Fibroblast of peridontal ligament (primary cell): ENCODE measurements around the gene HELZ2.
"Not testable (repeated sequence)": the region's sequence is repeated elsewhere in the genome, so short reads cannot be mapped to it uniquely, and the experiment has no call there.

Experiments used
- DNase-seq: peaks from one replicate; pipeline ENCODE4 v3.0.0-alpha.2; 2010; ENCODE audit errors: extremely low read depth

Gene HELZ2, protein sequence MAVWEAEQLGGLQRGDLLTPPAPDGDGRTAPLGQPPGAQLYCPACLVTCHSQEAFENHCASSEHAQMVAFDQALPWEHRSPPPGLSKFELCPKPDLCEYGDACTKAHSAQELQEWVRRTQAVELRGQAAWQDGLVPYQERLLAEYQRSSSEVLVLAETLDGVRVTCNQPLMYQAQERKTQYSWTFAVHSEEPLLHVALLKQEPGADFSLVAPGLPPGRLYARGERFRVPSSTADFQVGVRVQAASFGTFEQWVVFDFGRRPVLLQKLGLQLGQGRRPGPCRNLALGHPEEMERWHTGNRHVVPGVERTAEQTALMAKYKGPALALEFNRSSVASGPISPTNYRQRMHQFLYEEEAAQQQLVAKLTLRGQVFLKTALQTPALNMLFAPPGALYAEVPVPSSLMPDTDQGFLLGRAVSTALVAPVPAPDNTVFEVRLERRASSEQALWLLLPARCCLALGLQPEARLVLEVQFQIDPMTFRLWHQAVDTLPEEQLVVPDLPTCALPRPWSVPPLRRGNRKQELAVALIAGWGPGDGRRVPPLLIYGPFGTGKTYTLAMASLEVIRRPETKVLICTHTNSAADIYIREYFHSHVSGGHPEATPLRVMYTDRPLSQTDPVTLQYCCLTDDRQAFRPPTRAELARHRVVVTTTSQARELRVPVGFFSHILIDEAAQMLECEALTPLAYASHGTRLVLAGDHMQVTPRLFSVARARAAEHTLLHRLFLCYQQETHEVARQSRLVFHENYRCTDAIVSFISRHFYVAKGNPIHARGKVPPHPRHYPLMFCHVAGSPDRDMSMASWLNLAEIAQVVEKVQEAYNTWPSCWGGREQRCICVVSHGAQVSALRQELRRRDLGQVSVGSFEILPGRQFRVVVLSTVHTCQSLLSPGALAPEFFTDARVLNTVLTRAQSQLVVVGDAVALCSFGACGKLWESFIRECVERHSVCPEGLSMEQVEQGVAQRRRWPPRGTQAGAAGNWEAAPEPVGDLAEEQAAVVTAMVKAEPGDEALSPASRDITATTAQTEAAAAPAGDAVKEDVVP (N-terminal part only)

DNA sequence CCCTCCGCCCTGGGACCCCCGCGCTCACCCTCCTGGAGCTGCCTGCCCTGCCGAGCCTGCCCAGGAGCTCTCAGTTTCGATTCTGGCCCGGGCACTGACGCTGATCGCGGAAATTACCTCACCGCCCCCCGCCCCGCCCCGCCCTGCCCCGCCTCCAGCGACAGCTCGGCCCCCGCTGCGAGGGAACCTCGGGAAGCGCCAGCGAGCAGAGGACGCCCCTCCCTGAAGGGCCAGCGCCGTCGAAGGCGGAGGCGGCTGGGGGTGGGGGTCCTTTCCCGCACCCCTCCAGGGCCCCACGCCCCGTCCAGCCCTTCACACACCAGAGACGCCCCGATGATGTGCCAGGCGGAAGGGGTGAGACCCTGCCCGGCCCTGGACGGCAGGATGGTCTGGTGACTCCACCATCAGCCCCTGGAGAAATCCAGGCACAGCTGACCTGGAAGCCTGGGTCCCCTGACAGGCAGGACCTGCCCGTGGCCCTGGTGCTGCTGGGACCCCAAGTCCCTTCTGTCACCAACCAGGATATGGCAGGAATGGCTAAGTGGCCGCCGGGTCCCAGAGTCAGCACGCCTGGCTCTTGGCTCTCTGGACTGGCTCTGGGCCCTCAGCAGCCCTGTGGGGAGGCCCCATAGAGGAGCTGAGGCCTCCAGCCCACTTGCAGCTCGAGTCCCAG lies at the start of gene HELZ2:
HELZ2 (minus strand) TSS at position 84 of the 673 bp plus-strand sequence. CDS start 1,854 bp downstream, outside the sequence.
- DNase-seq: peak; percentile 44

DNA sequence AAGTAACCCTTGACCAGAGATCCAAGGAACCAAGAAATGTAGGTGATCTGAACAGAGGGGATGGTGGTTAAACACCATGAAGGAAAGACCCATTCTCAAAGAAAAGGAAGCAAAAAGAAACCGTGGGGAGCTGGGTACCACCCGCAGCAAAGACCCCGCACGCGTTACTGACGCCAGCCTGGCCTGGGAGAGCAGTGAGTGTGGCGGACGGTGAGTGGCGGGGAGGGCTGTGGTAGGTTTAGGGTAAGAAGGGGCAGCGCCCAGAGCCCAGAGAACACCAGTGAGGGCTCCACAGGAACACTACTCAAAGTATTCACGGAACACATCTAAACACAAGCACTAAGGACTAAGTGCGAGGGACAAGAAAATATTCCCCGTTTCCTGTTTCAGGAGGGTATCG lies 48.7 kb upstream of the HELZ2 start:
- DNase-seq: no peak

DNA sequence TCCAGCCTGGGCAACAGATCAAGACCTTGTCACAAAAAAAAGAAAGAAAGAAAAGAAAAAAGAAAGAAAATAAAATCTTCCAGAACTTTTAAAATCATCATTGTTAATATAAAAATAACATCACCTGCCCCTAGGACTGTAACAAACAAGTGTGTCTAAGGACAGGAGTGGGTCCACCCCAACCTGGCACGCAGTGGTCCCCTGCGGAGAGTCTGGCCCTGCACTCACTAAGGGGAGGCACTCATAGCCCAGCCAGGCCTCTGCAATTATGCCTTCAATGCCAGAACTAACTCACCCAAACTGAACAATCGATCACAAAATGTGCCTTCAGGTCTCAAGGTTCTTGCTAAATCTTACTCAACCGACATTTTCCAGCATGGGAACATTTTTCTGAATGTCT lies 48.1 kb upstream of the HELZ2 start:
- DNase-seq: no peak

DNA sequence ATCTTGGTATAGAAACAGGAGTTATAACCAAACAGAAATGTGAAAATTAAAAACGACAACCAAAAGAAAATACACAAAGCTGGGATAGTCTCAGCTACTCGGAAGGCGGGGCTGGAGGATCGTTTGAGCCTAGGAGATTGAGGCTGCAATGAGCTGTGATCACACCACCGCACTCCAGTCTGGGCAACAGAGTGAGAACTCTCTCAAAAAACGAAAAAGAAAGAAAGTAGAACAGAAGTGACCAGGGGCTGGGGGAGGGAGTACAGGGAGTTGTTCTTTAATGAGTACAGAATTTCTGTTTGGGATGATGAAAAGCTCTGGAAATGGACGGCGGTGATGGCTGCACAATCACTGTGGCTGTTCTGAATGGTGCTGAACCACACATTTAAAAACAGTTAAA lies 47.0 kb upstream of the HELZ2 start:
- no peak for DNase-seq

DNA sequence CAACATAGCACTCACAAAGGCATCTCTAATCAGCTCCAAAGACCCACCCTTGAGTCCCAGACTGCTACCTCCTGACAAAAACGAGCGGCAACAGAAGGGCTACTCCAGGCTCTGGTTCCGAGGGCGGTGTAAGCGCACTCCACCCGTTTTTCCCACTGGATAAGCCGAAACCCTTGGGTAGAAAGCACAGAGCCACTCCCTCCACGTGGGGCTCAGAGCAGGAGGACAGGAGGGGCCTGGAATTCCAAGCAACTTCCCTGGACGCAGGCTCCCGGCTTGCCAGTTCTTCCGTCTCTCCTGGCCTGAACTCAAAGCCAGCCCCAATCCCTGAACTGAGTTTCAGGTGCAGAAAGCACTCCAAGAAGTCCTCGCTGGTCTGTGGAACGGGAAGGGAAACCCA lies 45.5 kb upstream of the HELZ2 start:
- DNase-seq: no peak

DNA sequence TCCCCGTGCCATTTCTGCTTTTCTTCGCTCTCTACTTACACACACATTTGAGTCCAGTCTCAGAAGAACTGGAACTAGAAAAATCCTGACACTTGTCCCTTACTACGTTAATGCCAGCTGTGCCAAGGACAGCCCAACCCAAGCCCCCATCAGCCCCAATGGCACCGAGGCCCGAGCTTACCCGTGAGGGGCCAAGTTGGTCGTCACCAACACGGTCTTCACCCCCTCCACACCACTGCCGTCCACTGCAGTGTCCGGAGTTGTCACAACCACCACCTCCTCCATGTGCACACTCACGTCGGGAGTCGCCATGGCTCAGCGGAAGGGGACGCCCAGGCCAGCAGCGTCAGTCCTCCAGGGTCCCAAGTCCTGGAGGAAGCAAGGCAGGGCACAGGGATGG lies 45.0 kb upstream of the HELZ2 start:
- no peak for DNase-seq

DNA sequence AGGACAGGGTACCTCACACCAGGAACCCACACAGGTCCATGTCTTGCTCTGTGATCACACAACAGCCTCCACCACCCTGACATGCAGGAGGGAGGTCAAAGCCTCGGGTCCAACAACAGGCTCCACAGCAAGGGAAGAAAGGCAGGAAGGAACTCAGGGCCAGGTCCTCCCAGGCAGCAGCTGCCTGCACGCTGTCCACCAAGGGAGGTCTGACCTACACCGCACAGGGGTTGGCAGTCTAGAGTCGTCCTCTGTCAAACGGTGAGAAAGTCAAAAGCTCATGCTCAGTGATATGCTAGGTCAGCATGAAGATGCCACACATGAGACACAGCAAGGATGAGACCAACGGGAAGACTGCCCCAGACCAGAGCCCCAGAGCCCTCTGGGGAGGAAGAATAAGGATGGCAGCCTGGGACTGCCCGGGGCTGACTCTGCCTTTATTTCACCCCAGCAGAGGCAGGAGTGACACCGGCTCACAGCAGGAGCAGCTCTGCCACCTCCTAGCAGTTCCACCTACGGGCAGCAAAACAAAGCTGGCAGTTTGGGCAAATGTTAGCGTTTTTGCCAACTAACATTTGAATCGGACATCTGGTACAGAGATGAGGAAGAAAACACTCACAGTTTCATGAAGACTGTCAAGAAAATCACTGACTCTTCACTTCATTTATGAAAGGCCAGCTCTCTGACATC lies 44.4 kb upstream of the HELZ2 start:
- no peak for DNase-seq

DNA sequence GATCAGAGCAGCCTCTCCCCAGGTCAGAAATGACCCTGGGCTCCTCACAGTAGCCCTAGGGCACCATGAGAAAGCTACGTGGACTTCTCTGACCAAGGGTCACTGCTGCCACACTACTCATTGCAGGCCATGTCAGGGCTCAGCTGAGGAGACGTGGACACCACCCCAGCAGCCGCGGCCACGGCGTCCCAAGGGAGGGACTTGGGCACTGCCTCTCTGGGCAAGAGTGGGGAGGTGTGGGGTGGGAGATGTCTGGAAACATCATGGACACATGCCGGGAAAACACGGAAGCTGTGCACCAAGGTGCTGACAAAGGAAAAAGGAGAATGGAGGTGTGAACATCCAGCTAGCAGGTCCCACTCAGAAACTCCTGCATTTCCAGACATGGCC lies 43.8 kb upstream of the HELZ2 start:
- DNase-seq: no peak

DNA sequence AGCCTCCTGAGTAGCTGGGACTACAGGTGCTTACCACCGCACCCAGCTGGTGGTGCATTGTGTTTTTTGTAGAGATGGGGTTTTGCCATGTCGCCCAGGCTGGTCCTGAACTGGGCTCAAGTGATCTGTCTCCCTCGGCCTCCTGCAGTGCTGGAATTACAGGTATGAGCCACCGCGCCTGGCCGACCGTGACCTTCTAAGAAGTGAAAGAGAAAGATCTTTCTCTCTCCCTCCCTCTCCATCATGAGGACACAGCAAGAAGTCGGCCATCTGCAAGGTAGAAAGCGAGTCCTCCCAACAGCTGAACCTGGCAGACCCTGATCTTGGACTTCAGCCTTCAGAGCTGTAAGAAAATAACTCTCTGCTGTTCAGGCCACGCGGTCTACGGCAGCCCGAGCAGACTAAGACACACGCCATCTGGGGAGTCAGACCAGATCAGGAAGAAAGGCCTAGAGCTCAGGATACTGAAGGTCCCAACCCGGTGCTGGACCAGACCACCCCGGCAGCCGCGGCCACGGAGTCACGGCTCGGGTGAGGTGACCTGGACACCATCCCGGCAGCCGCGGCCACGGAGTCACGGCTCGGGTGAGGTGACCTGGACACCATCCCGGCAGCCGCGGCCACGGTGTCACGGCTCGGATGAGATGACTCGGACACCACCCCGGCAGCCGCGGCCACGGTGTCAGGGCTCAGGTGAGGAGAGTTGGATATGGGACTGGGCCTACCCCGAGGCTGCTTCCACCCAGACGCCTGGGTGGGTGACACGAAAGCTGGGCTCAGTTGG lies 43.2 kb upstream of the HELZ2 start:
- no peak for DNase-seq

DNA sequence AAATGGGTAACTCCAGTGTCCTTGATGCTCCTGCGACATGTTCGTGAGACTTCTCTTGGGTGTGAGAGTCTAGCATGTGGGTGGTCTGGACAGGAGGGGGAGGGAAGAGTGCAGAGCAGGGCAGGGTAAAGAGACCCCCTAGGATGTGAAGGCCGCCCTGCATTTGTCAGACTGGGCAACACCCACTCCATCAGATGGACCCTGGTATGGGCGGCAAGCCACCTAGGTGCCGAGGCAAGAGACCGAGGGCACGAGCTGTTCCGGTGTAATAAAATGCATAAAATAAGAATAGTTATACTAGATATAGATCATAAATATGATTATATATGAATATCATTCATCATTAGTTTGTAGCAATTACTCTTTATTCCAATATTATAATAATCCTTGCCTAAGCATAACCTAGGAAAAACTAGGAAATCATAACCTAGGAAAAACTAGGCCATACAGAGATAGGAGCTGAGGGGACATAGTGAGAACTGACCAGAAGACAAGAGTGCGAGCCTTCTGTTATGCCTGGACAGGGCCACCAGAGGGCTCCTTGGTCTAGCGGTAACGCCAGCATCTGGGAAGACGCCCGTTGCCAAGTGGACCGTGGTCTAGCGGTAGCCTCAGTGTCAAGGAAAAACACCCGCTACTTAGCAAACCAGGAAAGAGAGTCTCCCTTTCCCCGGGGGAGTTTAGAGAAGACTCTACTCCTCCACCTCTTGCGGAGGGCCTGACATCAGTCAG lies 40.0 kb upstream of the HELZ2 start:
- DNase-seq: not testable (repeated sequence)

DNA sequence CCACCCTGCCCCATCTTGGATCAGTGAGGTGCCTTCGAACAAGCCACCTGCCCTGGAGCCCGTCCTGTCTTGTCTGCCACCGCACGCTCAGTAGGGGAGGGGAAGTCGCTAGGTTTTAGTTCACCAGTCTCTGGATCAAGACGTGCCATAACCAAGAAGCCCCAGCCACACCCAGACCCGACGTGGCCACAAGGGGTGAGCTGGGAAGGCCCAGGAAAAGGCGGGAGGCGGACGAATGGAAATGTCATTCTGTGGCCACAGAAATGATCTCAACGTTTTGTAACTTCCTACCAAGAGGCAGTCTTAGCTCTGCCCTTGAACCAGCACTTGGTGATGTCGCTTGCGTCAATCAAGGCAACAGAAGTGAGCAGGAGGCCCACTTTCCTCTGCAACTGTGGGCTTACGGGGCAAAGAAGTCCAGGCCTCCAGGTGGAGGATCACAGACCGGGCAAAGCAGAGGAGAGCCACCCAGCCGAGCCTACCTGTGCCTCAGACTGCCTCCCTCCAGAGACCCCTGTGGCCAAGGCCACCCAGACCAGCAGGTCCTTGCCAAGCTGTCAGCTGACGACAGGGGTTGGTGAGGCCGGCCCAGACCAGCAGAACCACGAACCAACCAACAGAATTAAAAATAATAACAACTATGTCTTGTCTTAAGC lies 38.4 kb upstream of the HELZ2 start:
- DNase-seq: no peak

DNA sequence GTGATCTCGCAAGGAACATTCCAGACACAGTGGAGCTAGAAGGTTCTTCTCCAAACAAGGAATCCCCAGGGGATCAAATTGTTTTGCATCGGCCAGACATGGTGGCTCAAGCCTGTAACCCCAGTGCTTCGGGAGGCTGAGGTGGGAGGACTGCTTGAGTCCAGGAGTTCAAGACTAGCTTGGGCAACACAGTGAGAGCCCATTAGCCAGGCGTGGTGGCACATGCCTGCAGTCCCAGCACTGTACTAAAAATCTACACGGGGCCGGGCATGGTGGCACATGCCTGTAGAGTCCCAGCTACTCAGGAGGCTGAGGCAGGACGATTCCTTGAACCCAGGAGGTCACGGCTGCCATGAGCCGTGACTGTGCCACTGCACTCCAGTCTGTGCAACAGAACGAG lies 37.6 kb upstream of the HELZ2 start:
- DNase-seq: no peak

DNA sequence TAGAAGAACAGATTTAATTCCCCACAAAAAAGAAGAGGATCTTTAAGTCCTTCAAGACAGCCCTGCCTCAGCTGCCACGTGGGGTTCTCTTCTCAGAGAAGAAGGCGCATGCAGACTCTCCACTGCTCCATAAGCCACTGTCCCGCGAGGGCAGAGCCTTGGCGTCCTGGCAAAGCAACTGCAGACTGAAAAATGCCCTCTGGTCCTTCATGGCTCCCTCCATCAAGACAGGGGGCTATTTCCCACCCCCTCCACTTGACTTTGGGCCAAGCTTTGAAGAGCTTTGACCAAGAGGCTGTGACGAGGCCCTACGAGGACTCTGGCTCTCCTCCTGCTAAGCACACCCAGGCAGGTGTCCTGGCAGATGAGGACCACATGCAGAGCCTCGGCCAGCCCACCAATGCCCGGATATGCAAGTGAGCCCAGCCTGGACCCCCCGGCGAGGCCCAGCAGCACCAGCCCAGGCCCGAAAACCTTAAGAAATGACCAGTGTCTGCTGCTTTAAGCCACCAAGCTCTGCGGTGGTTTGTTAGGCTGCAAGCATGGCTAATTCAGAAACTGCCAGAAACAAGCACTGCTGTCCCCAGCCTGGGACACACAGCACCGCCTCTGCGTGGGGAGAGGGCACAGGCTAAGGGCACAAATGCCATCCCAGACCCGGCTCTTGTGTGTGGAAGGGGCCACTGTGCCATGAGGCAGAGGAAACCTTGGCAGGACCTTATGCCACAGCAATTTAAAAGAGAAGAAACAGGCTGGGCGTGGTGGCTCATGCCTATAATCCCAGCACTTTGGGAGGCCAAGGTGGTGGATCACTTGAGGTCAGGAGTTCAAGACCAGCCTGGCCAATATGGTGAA lies 36.8 kb upstream of the HELZ2 start:
- no peak for DNase-seq

DNA sequence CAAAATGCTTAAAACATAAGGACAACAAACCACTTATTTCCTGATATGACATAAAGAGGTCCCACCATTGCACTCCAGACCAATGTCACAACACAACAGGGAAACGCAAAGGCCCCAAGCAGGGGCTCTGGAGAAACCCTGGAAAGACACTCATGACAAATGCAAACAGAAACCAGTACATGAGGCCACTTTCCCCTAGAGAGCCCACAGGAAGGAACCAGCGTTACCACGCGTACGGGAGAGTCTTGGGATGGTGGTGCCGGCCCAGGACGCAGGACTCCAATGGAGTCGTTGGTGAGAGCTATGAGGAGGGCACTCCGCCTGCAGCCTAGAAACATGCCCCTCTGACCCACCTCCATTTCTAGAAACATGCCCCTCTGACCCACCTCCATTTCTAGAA lies 32.6 kb upstream of the HELZ2 start:
- DNase-seq: no peak

DNA sequence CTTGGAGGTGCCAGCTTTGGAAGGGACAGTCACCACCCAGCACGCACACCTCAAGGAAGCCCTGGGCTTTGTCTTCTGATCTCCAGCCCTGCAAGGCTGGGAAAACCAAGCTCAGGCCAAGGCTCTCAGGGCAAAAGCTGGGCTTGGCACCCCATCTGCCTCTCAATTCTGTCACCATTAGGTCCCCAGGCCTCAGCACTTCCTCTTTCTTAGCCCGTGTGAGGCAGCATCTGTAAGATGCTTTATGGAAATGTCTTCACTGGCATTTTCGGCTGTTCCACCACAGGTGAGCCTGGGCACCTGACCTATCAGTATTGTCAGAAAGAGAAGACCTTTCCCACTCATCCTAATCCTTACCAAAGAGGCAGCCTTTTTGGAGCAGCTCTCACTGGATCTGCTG lies 28.3 kb upstream of the HELZ2 start:
- no peak for DNase-seq

DNA sequence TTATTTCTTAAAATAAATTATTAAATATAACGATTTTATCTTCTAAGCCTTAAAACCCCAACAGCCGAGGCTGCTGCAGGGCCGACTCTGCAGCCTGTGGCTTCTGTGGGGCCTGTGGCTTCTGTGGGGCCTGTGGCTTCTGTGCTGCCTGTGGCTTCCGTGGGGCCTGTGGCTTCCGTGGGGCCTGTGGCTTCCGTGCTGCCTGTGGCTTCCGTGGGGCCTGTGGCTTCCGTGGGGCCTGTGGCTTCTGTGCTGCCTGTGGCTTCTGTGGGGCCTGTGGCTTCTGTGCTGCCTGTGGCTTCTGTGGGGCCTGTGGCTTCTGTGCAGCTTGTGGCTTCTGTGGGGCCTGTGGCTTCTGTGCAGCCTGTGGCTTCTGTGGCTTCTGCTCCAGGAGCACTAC lies 27.6 kb upstream of the HELZ2 start:
- not testable (repeated sequence) for DNase-seq

DNA sequence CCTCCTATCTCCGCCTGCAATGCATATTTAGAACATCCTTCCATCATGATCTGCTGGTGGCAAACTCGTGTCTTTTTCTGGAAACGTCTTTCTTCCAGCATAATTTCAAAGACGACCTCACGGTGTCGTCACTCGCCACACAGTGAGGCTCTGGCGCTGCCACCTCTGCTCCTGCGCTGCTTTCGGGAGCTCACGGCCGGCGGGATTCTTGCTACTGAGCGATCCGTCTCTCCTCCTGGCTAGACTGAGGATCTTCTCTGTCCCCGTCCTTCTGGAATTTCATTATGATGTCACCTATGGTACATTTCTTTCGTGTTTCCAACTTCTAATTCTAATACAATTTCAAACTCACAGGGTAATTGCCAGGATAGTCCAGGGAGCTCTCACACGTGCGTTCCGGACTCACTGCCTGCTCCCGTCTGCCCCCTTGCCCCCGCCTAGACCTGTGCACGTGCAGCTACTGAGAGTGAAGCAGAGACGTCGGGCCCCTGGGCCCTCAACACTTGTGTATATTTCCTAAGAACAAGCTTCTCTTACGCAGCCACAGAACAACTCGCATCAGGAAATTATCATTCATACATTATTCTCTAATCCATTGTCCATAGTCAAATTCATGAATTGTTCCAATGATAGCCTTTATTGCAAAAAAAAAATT lies 25.5 kb upstream of the HELZ2 start:
- no peak for DNase-seq
